Osteocyte (in vitro differentiated cells): ENCODE measurements around the gene KRT6B. TPM values are rescaled to one million over a fixed set of nuclear protein-coding genes. Genes with fewer than 3 reads are reported as not detected.

ENCODE experiments used
- DNase-seq: peaks from one replicate; pipeline ENCODE4 v3.0.0; 2021; ENCODE audit warnings: mixed read lengths; ENCODE audit not compliant: unreplicated experiment; ENCODE audit errors: extremely low spot score
- H3K27ac Mint-ChIP-seq: one replicate; pipeline ENCODE4 v1.8.0; 2021; ENCODE audit warnings: mild to moderate bottlenecking, mixed read lengths; ENCODE audit not compliant: unreplicated experiment
- H3K27me3 Mint-ChIP-seq: one replicate; pipeline ENCODE4 v1.8.0; 2021; ENCODE audit warnings: mixed read lengths; ENCODE audit not compliant: unreplicated experiment
- H3K36me3 Mint-ChIP-seq: one replicate; pipeline ENCODE4 v1.8.0; 2021; ENCODE audit warnings: mixed read lengths; ENCODE audit not compliant: unreplicated experiment
- H3K4me1 Mint-ChIP-seq: one replicate; pipeline ENCODE4 v1.8.0; 2021; ENCODE audit warnings: mixed read lengths; ENCODE audit not compliant: unreplicated experiment
- H3K4me3 Mint-ChIP-seq: one replicate; pipeline ENCODE4 v1.8.0; 2021; ENCODE audit warnings: mild to moderate bottlenecking, moderate library complexity, mixed read lengths; ENCODE audit not compliant: unreplicated experiment
- H3K9me3 Mint-ChIP-seq: one replicate; pipeline ENCODE4 v1.8.0; 2021; ENCODE audit warnings: mixed read lengths; ENCODE audit not compliant: unreplicated experiment
- total RNA-seq: library from RNA; stranded (reverse); gene quantifications from 2 replicates; pipeline ENCODE4 v1.2.1, GENCODE V29; 2021
- TF ChIP-seq, protein P1 (sequence below): fragments of 200-600 bp; sonication (generic); IDR thresholded peaks from 2 replicates; pipeline ENCODE4 v1.5.0; 2021; ENCODE audit warnings: antibody characterized with exemption, mild to moderate bottlenecking, moderate library complexity

Gene KRT6B
- total RNA-seq, 1 donor from 2014 or later: not detected

DNA sequence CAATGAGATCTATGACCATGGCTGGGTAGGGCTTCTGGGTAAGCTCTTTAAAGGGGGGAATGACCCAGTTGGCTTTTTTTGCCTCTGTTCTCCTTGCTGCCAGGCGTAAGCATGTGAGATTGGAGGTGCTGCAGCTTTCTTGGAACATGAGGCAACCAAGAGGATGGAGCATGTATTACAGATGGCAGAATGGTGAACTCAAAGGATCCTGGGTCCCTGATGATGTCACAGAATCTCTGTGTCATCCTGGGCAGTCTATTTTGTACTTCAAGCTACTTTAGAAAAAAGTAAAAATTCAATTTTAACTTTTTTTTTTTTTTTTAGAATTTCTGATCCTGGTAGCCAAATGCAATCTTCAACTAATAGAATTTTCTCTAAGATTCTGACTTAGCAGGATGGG, 53.8 kb downstream of the KRT6B start:
- TF ChIP-seq, protein P1, sequence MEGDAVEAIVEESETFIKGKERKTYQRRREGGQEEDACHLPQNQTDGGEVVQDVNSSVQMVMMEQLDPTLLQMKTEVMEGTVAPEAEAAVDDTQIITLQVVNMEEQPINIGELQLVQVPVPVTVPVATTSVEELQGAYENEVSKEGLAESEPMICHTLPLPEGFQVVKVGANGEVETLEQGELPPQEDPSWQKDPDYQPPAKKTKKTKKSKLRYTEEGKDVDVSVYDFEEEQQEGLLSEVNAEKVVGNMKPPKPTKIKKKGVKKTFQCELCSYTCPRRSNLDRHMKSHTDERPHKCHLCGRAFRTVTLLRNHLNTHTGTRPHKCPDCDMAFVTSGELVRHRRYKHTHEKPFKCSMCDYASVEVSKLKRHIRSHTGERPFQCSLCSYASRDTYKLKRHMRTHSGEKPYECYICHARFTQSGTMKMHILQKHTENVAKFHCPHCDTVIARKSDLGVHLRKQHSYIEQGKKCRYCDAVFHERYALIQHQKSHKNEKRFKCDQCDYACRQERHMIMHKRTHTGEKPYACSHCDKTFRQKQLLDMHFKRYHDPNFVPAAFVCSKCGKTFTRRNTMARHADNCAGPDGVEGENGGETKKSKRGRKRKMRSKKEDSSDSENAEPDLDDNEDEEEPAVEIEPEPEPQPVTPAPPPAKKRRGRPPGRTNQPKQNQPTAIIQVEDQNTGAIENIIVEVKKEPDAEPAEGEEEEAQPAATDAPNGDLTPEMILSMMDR: no peak
- no peak overlapping the region for H3K4me3 Mint-ChIP-seq
- no peak for DNase-seq
- H3K9me3 Mint-ChIP-seq: no peaks in the 10 kb centered on the region
- H3K4me1 Mint-ChIP-seq: no peaks in the 10 kb centered on the region
- peaks cover 61% of the 10 kb centered on the region for H3K27me3 Mint-ChIP-seq
- H3K27ac Mint-ChIP-seq: no peak overlapping the region
- H3K36me3 Mint-ChIP-seq: no peaks in the 10 kb centered on the region

DNA sequence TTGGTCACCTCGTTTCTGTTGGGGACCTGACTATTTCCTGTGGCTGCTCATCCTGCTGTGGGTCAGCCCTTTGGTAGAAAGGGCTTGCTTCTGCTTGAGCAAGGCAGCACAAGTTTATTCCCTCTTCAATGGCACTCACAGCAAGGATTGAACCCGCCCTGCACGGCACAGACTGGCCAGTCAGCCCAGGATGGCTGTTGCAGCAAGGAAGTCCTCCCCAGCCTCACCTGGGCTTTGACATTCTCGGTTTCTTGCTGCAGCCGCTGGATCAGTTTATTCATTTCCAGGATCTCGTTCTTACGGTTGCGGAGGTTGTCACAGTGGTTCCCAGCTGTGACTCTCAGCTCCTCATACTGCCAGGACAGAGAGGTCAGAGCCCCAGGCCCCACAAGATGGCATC, 55.3 kb downstream of the KRT6B start:
- TF ChIP-seq, protein P1: no peak
- H3K4me3 Mint-ChIP-seq: no peak overlapping the region
- H3K4me1 Mint-ChIP-seq: no peaks in the 10 kb centered on the region
- DNase-seq: no peak
- peaks cover 49% of the 10 kb centered on the region for H3K27me3 Mint-ChIP-seq
- no peak overlapping the region for H3K27ac Mint-ChIP-seq
- H3K9me3 Mint-ChIP-seq: no peaks in the 10 kb centered on the region
- H3K36me3 Mint-ChIP-seq: no peaks in the 10 kb centered on the region

Other genes starting within 250 kb of the KRT6B start
- gene KRT7, start 218.9 kb downstream of the KRT6B start, total RNA-seq: 168 and 178 TPM in 2 replicates
- gene KRT86, start 177.5 kb downstream of the KRT6B start, total RNA-seq: 0.24 TPM in 2 replicates
- 0.50 and 0.83 TPM in 2 replicates for gene KRT81, start 160.6 kb downstream of the KRT6B start, total RNA-seq
- not detected in 2 replicates for gene KRT83, start 130.7 kb downstream of the KRT6B start, total RNA-seq
- not detected in 2 replicates for gene KRT85, start 84.7 kb downstream of the KRT6B start, total RNA-seq
- gene KRT84, start 66.5 kb downstream of the KRT6B start, total RNA-seq: not detected in 2 replicates
- gene KRT82, start 45.8 kb downstream of the KRT6B start, total RNA-seq: not detected in 2 replicates
- gene KRT75, start 17.8 kb downstream of the KRT6B start, total RNA-seq: not detected in 2 replicates
- gene KRT6C, start 21.7 kb upstream of the KRT6B start, total RNA-seq: not detected in 2 replicates
- not detected in 2 replicates for gene KRT6A, start 41.1 kb upstream of the KRT6B start, total RNA-seq
- gene KRT5, start 68.2 kb upstream of the KRT6B start, total RNA-seq: not detected in 2 replicates
- gene KRT71, start 101.0 kb upstream of the KRT6B start, total RNA-seq: not detected in 2 replicates
- not detected in 2 replicates for gene KRT74, start 121.7 kb upstream of the KRT6B start, total RNA-seq
- gene KRT72, start 149.3 kb upstream of the KRT6B start, total RNA-seq: not detected in 2 replicates
- not detected in 2 replicates for gene KRT73, start 166.4 kb upstream of the KRT6B start, total RNA-seq
- gene KRT2, start 200.1 kb upstream of the KRT6B start, total RNA-seq: not detected in 2 replicates
- gene KRT1, start 228.3 kb upstream of the KRT6B start, total RNA-seq: not detected in 2 replicates